ENCODE results near the gene BICD2.

The BICD2 gene

DNA sequence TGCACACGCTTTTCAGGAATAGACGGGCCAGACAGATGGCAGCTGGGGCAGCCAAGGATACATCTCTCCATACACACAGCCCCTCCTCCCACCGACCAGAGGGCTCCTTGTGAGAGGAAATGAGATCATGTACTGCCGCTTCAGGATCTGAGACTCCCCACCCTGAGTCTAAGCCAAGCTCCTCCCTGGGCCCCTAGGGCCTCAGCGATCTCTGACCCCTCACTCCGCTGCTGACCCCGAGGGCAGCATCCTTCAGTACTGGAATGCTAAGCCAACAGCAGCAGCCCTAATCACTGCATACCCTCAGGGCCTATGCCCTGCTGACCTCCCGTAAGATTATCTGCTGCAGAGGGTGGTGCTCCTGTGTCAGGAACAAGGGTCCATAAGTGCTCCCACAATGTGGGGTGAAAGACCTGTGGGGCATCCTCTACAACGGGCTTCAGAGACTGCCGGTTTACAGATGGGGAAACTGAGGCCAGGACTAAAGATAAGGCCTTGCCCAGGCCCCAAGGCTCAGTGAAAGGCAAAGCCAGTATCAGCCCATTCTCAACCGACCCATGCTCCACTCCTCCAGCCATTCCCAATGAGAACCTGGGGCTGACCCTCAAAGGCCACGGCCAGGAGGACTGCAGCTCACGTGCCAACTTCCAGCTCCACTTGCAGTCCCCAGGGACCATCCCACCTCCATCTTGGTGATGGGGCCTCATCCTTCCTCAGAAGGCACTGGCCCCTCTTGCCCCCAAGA lies 37.5 kb downstream of the BICD2 start:
- no peak for DNase-seq

DNA sequence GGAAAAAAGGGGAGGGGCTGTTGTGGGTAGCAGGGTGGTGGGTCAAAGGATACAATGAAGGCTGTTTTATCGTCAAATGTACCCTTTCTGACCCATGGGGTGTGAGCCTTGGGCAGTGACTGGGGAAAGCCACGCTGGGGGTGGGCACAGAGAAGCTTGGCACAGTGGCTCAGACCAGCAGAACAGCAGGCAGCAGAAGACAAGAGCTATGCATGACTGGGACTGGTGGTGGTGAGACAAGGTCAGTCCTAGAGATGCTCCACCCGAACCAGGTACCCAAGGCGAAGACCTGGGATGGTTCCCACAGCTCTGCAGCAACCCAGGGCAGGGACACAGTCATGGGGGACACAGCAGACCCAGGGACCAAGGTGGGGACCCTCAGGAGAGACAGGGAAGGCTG lies 38.3 kb downstream of the BICD2 start:
- no peak for DNase-seq

DNA sequence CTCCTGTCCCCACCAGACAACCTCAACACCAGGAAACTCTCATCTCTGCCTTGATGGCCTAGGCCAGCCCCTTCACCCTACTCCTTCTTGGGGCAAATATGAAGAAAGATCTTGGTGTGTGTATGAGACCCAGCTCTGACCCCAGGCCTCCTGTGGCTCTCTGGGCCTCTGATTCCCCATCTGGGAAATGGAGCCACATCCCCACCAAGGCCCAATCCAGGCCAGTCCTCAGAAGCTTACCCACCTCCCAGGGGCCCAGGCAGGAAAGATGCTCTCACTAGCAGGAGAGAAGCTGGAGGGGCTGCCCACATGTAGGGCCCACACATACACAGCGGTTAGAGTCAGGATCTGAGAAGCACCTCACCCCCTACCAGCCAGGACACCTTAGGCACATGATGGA lies 38.9 kb downstream of the BICD2 start:
- no peak for DNase-seq

DNA sequence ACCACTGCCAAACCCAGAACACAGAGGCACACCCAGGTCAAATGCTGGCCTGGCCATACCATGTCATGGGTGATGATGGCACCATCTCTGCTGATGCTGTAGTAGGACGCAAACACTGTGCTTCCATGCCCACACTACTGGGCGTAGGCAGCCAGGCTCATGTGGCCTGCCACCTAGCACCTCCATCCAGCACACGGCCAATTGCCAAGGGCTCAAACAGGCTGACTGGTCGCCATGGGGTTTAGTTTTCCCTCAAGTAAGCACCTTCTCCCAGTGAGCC lies 39.4 kb downstream of the BICD2 start:
- DNase-seq: no peak

DNA sequence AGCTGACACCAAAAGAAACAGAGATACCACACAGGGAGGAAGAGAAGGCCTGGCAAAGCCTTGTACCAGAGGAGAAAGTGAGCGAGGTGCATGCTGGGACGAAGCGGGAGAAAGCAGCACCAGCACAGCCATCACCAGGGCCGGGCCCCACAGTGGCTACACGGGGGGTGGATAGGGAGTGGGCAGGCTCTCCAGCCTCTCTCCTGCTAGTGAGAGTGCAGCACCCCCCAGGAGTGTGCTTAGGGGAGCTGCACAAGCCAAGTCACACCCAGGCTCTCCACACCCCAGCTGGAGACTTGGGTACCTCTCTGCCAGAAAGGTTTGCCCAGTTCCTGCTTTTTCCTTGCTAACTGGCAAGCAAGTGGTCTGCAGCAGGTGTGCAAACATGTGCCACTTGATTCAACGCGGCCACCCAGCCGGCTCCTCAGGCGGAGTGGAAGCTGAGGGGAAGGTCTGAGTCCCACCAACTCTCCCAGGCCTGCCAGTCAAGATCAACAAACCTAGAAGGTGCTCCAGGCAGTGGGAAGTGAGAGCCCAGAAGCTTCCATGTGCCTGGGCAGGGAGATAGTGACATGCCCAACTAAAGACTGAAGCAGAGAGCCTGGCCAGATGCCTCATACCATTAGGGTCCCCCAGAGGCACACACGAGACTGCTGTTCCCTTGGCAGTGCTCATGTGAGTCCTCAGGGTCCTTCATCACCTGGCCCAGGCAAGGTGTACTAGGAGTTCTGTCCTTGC lies 39.9 kb downstream of the BICD2 start:
- DNase-seq: no peak

DNA sequence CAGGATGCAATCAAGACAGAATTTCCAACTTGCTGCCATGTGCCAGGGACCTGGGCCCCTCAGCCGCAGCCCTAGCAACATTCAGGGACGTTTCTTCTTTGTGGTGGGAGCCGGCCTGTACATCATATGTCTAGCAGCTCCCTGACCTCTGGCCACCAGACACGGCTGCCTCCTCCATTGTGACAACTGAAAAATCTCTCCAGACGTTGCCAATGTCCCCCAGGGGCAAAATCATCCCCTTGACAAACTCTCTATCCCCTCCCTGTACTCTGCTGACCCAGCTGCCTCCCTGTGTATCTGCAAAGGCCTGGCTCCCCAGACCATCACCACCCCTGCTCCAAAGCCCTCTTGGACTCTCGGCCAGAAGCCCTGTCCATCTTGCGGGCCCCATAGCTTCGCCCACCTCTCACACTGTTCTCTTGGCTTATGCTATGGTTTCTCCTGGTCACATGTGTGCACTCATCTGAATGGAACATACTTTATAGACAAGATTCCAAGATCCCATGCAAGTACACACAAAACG lies 40.8 kb downstream of the BICD2 start:
- no peak for DNase-seq

DNA sequence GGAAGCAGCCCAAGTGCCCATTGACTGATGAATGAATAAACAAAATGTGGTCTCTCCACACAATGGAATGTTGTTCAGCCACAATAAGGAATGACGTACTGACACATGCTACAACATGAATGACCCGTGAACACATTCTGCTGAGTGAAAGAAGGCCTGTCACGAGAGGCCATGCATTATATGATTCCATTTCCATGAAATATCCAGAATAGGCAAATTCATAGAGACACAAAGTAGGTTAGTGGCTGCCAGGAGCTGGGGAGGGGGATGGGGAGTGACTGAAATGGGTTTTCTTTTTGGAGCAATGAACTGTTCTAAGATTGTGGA lies 41.4 kb downstream of the BICD2 start:
- DNase-seq: no peak

DNA sequence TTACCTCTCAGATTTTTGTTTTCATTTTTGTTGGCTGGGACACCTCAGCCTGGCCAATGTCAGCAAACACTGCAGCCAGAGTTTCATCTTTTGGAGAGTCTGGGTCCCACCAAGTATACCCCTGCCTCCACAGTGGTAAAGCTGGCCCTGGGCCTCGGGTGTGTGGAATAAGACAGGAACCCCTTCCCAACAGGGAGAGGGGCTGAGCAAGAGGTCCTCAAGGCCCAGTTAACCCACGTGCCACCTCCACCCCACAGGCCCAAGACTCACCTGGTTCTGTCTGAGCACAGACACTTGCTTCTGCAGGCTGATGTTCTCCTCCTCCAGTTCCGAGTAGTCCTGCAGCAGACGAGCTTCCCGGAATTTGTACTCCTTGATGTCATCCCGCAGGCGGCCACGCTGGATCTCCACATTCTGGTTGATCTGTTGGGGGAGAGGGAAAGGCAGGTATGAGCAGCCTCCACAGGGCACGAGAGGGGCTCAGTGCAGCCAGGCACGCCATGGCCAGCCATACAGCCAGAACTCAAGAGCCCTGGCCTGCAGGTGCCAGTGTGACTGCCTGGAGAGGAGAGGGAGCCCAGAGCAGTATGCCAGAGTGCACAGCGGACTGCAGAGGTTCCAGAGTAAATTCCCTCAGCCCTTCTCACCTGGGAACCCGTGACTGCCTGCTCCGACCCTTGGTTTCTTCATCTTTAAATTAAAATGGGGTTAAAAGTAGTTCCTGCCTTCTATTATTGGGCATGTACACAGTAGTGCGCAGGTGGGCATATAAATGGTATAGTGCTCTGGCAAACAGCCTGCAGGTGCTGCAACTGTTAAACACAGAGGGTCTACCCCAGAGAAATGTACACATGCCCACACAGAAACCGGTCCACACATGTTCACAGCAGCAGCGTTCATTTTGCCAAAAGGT lies 42.0 kb downstream of the BICD2 start:
- no peak for DNase-seq

DNA sequence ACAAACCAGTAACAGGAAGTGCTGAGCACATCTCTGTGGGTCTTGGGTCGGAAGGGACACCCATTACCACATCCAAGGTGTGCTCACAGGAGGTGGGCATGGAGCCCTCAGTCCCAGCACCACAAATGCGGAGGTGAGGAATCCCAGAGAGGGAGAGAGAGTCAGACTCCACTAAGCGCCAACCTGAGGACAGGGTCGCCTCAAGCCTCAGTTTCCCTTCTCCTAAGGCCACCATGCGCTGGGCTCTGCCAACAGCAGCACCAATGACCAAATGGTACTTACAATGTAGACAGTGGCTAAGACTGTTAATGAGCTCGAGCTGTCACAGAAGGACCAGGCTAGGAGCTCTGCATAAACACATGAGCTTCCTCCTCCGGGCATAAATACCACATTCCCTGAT lies 43.1 kb downstream of the BICD2 start:
- no peak for DNase-seq

DNA sequence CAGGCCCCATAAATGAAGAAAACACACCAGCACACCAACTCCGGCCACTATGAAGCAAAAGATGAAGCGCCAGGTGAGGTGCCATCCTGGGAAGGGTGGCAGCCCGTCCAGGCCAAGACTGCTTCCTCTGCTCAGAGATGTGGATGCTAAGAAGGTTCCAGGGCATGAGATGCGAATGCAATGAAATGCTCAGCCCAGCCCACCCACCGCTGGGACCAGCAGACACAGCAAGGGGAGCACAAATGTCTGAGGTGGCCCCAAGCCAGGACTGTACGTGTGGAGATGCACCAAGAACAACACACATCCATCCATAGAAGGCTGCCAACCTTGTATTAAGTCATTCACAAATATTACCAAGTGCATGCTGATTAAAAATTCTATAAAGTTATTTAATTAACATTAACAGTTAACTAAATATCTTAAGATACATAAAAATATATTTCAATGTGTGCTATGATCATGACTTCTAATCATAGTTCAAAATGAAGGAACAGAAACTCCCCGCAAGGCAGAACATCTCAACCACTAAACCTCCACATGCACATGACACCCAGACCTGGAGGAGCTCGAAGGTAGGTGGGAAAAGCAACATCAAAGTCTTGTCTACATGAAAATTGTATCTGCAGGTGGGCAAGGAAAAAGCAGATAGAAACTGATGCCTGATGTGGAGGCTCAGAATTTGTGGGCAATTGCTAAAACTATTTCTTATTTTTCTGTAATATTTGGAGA lies 43.7 kb downstream of the BICD2 start:
- DNase-seq: no peak

DNA sequence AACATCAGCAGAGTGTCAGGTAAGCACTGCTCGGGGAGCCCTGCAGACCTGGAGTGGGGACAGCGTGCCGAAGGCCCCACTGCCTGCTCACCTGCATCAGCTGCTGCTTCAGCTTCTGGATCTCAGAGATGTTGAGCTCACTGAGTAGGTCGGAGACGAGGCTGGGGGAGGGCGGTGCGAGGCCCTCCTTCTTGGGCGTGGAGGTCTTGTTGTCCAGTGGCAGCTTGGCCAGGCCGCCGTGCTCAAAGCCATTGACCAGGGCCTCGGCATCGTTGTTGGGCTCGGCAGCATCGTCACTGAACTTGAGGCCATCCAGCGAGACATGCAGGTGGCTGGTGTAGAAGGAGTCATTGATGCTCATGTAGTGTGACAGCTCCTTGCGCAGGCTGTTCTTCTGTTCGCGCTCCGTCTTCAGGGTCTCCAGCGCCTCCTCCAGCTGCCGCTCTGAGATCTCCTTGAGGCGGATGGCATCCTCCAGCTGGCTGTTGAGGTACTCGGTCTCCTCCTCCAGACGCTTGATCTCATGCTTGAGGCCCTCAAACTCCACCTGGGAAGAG lies 44.3 kb downstream of the BICD2 start:
- DNase-seq: no peak

DNA sequence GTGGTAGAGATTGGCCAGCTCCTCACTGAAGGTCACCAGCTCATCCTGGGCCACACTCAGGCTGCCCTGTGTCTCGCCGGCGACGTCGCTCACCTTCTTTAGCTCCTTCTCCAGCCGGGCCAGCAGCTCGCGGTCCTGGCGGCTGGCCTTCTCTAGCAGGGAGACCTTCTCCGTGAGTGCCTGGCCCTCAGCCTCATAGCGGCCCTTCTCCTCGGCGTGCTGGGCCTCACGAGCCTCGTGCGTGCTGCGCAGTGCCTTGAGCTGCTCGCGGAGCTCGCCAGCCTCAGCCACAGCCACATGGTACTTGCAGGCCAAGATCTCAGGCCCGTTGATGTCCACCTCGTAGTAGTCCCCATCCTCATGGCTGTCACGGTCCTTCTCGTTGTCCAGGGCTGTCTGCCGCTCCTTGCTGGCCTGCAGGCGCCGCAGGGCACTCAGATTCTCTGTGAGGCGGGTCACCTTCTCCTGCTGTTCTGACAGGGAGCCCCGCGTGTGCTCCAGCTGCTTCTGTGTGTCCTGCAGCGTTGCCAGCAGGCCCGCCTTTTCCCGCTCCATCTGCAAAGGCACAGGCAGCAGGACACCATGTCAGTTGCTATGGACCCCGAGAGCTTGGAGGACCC lies 45.5 kb downstream of the BICD2 start:
- no peak for DNase-seq

DNA sequence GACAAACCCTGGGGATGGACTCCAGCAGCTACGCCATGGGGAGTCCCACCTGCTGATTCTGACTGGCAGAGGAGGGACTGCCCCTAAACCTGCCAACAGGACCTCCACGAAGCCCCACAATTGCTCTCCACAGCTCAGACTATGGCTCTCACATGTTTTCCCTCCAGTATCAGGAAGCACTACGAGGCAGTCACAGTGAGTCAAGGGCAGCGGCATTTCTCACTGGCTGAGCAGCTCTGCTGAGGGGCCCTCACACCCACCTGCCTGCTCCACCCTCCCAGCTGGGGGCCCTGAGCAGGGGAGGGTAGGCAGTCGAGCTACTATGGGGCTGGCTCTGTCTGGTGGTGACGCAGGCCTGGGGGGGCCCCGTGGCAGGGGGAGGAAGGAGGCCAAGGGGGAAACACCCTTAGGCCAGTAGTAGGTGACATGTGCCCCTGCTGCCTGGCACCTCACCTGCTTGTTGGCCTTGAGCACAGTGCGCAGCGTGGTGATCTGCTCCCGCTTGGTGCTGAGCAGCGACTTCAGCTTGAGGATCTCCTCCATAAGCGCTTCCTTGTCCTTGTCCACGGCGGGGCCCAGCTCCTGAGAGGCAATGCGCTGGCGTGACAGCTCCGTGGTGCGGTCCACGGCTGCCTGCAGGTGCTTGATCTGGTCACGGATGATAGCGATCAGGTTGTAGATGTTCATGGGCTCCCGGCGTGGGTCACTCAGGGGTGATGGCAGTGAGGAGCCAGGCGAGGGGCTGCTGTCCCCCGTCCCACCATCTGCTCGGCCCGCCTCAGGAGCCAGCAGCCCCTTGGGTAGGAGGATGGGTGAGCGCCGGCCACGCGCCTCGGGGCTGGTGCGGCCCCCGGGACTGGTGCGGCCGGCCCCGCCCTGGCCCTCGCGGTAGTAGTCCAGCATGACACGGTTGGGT lies 46.3 kb downstream of the BICD2 start:
- DNase-seq: no peak

DNA sequence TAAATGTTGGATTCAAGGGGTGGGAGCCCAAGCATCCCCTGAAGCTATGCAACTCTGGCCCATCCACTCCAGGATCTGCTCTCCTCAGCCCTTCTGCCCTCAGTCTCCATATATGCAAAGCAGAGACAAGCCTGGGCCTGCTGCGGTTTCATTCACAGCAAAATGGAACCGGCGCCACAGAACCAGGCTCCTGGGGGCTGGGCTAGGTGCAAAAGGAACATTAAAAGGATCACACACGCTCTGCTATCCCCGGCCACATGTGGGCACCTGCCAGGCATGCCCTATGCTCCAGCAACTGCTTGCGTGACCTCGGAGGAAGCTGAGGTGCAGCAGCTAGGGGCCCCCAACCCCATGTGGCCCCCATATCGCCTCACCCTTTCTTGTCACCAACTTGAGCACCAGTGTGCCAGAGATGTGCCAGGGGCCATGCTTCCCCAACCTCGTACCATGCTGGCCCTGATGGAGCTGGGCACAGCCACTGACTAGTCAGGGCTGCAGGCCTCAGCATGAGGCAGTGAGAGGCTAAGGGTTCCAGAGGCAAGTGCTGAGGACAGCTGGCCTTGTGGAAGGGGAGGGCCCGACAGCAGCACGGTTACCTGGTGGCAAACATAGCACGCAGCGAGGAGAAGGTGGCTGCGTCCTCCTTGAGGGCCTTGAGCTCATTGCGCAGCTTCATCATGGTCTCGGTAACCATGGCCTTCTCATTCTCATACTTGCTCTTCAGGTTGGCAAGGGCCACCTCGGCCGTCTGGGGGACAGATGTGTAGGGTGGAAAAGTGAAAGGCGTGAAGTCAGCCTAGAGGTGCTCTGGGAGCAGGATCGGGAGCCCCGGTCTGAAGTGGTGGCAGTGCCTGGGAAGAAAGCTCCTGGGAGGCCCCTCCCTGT lies 47.2 kb downstream of the BICD2 start:
- no peak for DNase-seq

DNA sequence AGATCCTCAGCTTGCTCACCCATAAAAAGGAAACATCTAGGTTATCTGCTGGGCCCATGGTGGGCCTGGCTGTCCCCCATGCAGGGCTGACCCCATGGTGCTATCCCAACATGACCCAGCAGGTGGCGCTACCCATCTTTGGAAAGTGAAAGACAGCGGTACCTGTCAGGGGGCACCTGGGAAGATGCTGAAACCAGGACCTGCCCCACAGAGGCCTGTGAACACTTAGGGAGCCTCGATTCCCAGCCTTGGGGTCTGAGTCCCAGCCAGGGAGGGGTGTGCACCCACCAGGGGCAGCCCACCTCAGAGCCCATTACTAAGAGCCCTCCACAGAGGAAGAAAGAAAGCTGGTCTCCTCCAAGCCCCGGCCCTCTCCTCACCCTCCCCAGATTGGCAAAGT lies 48.1 kb downstream of the BICD2 start:
- DNase-seq: peak; percentile 8

DNA sequence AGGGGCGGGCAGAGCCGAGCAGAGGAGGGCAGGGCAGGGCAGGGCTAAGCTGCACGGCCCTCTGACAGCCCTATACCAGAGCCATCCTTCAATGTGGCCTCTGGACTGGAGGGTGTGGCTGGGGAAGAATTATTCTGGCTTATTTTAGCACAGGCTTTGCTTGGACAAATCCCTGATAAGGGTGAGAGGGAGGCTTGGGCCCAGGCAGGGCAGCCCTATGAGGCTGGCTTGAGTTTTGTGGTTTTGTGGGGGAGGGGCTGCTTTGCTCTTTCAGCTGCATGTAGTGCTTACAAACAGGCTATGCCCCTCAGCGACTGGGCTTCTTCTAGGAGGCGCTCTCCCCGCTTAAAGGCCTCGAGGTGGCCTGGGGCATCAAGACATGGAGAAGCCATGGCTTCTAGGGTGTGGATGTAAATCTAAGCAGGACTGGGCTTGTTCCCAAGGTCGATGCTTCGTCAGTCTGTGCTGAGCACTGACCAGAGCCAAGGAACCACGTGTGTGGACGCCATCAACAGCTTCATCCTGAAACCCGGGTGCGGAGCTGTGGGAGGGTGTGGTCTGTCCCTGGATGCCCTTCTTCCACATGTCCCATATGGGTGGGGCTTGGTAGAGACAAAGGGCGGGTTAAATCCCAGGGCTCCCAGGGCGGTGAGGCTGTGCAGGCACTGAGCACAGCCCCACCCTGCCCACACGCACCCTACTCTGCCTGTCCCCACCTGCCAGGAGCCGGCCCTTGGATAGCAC lies 49.0 kb downstream of the BICD2 start:
- DNase-seq: no peak

DNA sequence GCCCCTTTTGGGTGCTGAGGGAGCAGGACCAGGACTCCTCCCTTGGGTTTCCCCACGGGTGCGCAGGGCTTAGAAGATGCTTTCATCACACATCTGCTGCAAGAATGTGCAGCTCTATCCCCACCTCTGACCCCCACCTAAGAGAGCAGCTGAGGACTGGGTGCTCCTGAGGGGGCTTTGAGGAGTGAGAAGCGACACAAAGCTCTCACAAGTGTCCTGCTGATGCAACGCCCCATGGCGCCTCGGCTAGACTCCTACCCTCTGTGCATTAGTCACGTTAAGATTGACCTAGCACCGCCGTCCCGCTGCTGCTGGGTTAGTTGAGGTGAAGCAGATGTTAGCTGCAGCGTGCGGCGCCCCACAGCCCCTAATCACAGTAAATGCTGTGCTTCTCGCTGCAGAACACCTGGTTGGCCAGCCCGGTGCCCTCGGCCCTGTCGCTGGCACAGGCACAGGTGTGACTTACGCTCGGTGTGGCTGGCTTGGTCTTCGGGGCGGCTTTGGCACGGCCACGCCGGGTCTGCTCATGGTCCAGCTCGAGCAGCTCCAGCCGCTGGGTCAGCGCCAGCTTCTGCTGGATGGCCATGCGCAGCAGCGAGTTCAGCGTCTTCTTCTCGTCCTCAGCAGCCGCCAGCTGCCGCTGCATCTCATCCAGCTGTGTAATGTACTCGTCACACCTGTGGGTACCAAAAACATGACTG lies 49.7 kb downstream of the BICD2 start:
- DNase-seq: no peak

DNA sequence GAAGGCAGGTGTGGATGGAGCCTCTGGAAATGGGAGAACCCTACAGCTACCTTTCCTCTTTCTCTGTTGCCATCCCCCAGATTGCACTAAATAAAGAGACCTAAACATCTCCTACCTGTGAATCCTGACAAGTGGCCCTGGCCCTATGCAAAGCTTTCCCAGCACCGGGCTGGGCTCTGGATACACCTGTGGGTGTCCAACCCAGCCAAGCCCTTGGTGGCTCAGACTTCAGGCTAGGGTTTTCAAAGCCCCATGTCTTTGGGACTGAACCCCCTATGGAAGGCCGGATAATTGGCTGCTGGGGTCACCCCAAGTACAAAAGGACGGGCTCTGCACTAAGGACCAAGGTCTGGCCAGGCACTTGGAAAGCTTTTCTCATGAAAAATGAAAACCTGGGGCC lies 50.6 kb downstream of the BICD2 start:
- DNase-seq: no peak

DNA sequence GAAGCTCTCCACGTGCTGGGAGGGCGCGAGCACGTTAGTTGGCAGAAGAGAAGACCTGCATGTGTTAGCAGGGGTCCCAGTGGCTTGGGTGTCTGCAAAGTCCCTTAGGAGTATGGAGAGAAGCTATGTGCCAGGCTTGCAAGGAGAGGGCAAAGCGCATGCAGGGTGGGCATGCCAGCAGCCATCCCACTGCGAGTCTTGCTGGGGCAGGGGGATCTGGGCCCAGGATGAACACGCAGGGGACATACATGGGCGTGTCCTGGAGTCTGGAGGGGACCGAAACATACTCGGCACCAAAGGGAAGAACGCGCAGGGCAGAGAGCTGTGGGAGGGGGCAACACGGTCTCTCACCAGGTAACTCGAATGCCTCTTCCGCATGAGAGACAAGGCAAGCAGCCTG lies 51.1 kb downstream of the BICD2 start:
- DNase-seq: no peak
